B cell (primary cell): ENCODE data around the gene MTUS2.
"Not testable (repeated sequence)": the region's sequence is repeated elsewhere in the genome, so short reads cannot be mapped to it uniquely, and the experiment has no call there.

Source experiments
- CTCF ChIP-seq: fragments of 200-600 bp; IDR thresholded peaks from one replicate; pipeline ENCODE4 v1.8.0; 2022; ENCODE audit warnings: antibody characterized with exemption, mild to moderate bottlenecking
- EZH2 ChIP-seq: IDR thresholded peaks from 2 replicates; pipeline ENCODE4 v1.6.1; 2012; ENCODE audit warnings: borderline replicate concordance, low read depth, mild to moderate bottlenecking, moderate library complexity, low read length; ENCODE audit not compliant: insufficient read depth, poor library complexity, severe bottlenecking

- not testable (repeated sequence) for TF ChIP-seq CTCF, EZH2
These were observed 382.6 kb downstream of the MTUS2 start for GRCh38 chr13:29202753-29203152.
